GM19467 (cell line): ENCODE measurements around the gene KRT76.

Experiments
- ATAC-seq: cut with Tn5 transposase; IDR thresholded peaks from one replicate; pipeline ENCODE4 v1.9.1; 2021; ENCODE audit warnings: mild to moderate bottlenecking, moderate library complexity; ENCODE audit not compliant: unreplicated experiment

Gene KRT76

GRCh38 chr12:52787324-52788191 is 10.4 kb upstream of the KRT76 start:
- no peak for ATAC-seq

DNA sequence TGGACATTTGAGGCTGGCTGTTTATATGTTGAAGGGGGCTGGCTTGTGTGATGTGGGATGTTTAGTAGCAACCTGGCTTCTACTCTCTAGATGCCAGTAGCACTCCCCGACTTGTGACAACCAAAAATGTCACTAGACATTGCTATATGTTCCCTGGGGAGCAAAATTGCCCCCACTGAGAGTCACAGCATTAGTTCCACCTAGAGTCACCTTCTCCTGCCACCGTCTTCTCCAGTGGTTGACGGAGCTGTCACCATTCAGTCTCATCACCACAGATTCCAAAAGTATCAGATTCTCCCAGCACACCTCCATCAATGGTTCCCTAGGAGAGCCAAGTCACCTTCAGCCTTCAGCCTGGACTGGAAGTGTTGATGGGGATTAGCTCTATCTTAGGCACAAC is 7.8 kb upstream of the KRT76 start:
- no peak for ATAC-seq

- ATAC-seq = no peak
These were observed 6.6 kb upstream of the KRT76 start for GRCh38 chr12:52783563-52784316.

DNA sequence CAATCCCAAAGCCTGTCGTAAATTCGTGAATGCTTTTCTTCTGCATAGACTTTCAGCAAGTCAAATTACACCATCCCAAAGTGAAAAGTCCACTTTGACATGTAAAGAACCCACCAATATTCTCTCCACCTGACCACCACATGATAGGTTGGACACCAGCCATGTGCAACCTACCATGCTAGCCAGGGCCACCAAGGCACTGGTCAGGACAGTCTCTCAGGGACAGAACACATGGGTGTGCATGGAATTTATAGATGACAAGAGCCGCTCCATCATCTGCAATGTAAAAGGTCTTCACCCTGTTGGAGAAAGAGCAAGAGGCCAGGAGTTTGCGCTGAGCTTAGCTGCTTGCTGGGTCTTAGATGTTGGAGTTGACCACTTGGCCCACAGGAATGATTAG is 5.4 kb upstream of the KRT76 start:
- no peak for ATAC-seq

GRCh38 chr12:52781399-52782082 is 4.4 kb upstream of the KRT76 start:
- ATAC-seq = no peak

- no peak for ATAC-seq
These were observed 2.8 kb upstream of the KRT76 start for GRCh38 chr12:52779914-52780313.

DNA sequence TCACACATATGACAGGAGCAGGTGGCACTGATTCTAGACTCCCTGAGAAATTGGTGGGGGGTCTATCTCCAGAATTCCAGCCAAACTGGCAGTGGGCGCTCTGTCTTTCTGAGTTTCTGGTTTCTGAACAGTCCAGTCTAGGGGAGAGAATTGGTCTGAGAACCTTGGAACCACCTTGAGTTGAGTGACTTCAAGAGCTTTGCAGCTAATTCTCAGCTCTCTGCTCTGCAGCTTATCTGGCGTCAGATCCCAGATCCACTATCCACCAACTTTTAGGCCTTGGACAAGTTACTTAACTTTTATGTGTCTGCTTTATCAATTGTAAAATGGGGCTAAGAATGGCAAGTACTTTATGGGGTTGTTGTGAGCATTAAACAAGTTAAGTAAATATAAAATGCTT is 1.7 kb upstream of the KRT76 start:
- no peak for ATAC-seq

DNA sequence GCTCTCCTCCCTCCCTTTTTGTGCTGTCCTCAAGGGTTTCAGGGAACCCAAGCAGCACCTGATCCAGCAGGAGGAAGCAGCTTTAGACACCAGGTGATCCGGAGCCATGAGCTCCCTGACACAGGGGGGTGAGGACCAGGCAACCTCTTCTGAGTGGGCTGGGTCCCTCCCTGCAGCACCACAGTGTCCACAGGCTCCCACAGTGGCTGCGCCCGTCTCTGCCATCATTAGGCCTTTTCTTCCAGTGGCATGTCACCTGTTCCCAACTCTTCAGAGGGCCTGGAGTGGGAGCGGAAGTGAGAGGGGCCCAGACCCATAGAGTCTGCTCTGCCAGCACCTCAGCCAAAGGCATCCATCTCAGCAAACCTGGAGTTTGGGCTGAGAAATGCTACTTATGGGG is 421 bp upstream of the KRT76 start:
- no peak for ATAC-seq

DNA sequence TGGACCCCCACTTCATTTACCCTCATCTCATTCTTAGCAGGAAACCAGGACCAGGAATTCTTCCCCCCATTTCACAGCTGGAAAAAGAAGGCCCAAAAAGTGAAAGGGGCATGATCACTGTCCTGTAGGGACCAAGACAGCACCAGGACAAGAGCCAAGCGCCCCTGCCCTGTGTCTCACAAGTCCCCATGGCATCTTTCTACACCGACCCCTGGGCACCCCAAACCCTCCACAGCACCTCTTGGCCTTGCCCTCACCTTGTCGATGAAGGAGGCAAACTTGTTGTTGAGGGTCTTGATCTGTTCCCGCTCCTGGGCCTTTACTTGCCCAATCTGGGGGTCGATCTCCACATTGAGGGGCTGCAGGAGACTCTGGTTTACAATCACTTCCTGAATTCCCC is 710 bp downstream of the KRT76 start:
- ATAC-seq = no peak

GRCh38 chr12:52774629-52775250 is 2.4 kb downstream of the KRT76 start:
- no peak for ATAC-seq

- ATAC-seq = no peak
These were observed 4.4 kb downstream of the KRT76 start for GRCh38 chr12:52772772-52773171.

- ATAC-seq = no peak
These were observed 5.0 kb downstream of the KRT76 start for GRCh38 chr12:52772188-52772587.

GRCh38 chr12:52771505-52771904 is 5.6 kb downstream of the KRT76 start:
- ATAC-seq = no peak

- no peak for ATAC-seq
These were observed 6.1 kb downstream of the KRT76 start for GRCh38 chr12:52771088-52771487.

DNA sequence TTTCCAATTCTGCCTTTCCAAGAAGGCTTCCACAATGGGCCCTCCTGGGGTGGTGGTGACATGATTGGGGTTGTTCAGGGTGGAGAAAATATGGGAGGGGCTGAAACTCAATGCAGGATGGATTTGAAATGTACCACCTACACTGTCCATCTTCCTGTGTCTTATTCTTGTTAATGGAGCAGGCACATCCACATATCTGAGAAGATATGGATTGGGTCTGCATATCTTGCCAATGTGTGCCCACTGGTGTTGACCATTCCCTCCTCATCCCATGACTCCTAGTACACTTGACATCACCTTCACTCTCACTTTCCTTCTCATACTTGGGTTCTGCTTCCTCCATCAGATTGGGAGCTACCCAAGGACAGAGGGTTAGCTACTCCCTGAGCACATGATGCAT is 7.2 kb downstream of the KRT76 start:
- no peak for ATAC-seq

GRCh38 chr12:52769354-52769753 is 7.8 kb downstream of the KRT76 start:
- no peak for ATAC-seq

GRCh38 chr12:52768479-52769200 is 8.5 kb downstream of the KRT76 start:
- no peak for ATAC-seq

- ATAC-seq = no peak
These were observed 9.7 kb downstream of the KRT76 start for GRCh38 chr12:52767427-52767826.

GRCh38 chr12:52767020-52767379 is 10.1 kb downstream of the KRT76 start:
- no peak for ATAC-seq

- no peak for ATAC-seq
These were observed 10.7 kb downstream of the KRT76 start for GRCh38 chr12:52766351-52767019.
